Caki2 (cell line): ENCODE measurements around the gene APOBEC3C. TPM values are rescaled to one million over a fixed set of nuclear protein-coding genes. Genes with fewer than 3 reads are reported as not detected.
"Not testable (repeated sequence)": the region's sequence is repeated elsewhere in the genome, so short reads cannot be mapped to it uniquely, and the experiment has no call there.

Experiments used
- DNase-seq: peaks from one replicate; pipeline ENCODE4 v3.0.0-alpha.2; 2015; ENCODE audit warnings: low read depth
- in situ Hi-C: cut with HindIII; loops from 2 replicates; pipeline ENCODE4 v1.10.0; 2016; ENCODE audit warnings: low sequenced_read_pairs, low pct_unique_long_range_greater_than_20kb, mixed read lengths
- total RNA-seq: library from RNA; depleted of rRNA; stranded (reverse); fragments of >200 nt; shearing (Covaris generic); gene quantifications from 2 replicates; pipeline ENCODE4 v1.2.3, GENCODE V29; 2014; ENCODE audit warnings: low replicate concordance; rRNA removed

The APOBEC3C gene
- 3.5 and 6.5 TPM in 2 replicates for total RNA-seq

- in situ Hi-C loops: no loop called here
- DNase-seq: peak; percentile 87
These were observed at the start of gene APOBEC3C for GRCh38 chr22:39013942-39014722. TSS of gene APOBEC3C (plus strand) at chr22:39014257. CDS start at chr22:39014363, 106 bp downstream.

DNA sequence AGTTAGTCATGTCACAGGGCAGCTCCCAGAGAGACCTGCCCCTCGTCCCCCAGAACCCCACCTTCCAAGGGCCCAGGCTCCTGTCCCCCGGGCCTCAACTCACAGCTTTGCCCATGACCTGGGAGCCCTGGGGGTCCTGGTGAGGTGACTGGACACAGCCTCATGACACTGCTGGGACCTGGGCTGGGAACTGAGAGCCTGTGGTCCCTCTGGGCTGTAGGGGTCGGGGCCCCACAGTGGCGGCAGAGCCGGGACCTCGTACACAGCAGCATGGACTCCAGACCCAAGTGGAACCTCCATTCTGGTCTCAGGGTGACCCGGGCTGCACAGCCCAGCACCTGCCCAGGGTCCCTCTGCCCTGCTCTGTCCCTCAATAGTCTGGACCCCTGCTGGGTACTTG, 49.8 kb upstream of the APOBEC3C start:
- in situ Hi-C loops: no loop called here
- DNase-seq: no peak

DNA sequence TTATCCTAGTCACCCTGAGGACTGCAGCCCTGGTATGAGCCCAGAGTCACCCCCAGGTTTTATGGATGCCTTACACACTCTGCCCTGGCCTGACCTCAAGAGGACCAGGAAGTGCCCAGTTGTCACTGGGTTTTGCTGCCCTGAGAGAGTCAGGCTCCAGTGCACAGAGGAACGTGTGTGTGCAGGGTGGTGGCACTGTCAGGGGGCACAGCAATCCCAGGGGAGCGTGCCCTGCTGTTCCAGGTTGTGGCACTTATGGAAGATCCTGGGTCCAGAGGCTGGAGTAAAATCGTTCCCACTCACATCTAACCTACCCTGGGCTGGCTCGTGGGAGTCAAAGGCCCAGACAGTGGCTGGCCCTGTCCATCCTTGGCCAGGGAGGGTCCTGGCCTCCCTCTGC, 49.1 kb upstream of the APOBEC3C start:
- in situ Hi-C loops: no loop called here
- peak; percentile 36 for DNase-seq

- no peak for DNase-seq
- in situ Hi-C loops: no loop called here
These were observed 48.3 kb upstream of the APOBEC3C start for GRCh38 chr22:38965614-38966379.

- no peak for DNase-seq
- in situ Hi-C loops: no loop called here
These were observed 47.7 kb upstream of the APOBEC3C start for GRCh38 chr22:38966380-38966702.

GRCh38 chr22:38966942-38967341, 47.1 kb upstream of the APOBEC3C start:
- DNase-seq: no peak
- in situ Hi-C loops: no loop called here

- in situ Hi-C loops: no loop called here
- no peak for DNase-seq
These were observed 46.3 kb upstream of the APOBEC3C start for GRCh38 chr22:38967451-38968450.

DNA sequence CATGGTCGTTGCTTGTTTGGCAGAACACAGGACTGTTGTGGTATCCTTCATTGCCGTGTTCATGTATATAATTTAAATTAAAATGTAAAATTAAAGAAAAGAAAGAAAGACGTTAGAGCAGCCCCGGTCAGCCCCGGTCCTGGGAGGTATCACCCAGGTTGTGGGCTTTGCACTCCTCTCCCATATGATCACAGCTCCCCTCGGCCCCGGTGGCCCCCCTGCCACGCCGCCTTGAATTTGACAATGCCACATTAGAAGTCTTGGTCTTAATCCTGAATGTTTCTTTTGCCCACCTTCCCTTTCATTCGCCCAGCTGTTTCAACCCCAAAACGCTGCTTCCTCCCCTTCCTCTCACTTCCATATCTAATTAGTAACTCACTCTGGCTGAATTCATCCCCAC, 45.3 kb upstream of the APOBEC3C start:
- DNase-seq: no peak
- in situ Hi-C loops: no loop called here

- in situ Hi-C loops: no loop called here
- no peak for DNase-seq
These were observed 43.5 kb upstream of the APOBEC3C start for GRCh38 chr22:38970551-38970950.

GRCh38 chr22:38971202-38971601, 42.9 kb upstream of the APOBEC3C start:
- in situ Hi-C loops: no loop called here

DNA sequence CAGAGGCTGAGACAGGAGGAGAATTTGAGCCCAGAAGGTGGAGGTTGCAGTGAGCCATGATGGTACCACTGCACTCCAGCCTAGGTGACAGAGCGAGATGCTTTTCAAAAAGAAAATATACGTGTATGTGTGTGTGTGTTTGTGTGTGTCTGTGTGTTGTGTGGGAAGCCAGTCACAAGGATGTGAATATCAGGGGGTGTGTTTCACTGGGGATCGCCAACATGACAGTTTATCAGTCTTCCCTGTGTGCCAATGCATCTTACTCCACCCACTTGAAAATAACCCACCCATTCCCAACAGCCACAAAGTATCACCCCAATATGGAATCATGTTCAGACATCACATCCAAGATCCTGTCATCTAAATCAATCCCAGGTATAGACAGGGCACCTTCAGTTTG, 42.3 kb upstream of the APOBEC3C start:
- DNase-seq: no peak
- in situ Hi-C loops: no loop called here

More at GRCh38 chr22:38971202-38971601, 42.9 kb upstream of the APOBEC3C start:
- no peak for DNase-seq

DNA sequence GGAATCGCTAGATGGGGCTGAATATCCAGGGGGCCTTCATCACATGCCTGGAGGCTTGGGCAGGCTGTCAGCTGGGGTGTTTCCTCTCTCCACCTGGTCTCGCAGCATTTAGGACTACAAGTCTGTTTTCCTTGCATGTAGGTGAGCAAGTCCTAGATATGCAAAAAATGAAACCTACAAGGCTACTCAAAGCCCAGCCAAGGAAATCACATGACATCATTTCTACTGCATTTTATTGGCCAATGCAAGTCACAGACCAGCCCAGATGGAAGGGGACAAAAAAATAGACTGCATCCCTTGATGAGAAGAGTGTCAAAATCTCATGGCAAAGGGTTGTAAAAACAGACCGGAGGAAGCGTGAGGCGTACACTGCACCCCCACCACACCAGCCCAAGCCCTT, 41.5 kb upstream of the APOBEC3C start:
- in situ Hi-C loops: no loop called here
- DNase-seq: no peak

- in situ Hi-C loops: no loop called here
- no peak for DNase-seq
These were observed 40.5 kb upstream of the APOBEC3C start for GRCh38 chr22:38973289-38974169.

GRCh38 chr22:38974170-38974825, 39.8 kb upstream of the APOBEC3C start:
- in situ Hi-C loops: no loop called here

GRCh38 chr22:38974826-38975175, 39.3 kb upstream of the APOBEC3C start:
- DNase-seq: no peak
- in situ Hi-C loops: no loop called here

More at GRCh38 chr22:38974170-38974825, 39.8 kb upstream of the APOBEC3C start:
- DNase-seq: no peak

- in situ Hi-C loops, DNase-seq: not testable (repeated sequence)
These were observed 36.8 kb upstream of the APOBEC3C start for GRCh38 chr22:38977289-38977688.

DNA sequence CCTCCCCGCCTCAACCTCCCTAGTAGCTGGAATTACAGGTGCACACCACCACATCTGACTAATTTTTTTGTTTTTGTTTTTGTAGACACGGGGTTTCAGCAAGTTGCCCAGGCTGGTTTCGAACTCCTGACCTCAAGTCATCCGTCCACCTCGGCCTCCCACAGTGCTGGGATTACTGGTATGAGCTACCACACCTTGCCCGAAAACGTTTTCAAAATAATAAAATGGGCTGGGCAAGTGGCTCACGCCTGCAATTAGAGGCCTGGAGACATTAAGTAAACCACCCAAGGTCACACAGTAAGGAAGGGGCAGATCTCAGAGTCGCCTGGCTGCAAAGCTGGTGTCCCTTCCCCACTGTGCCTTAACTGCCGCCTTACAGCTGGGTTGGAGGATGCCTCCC, 33.5 kb upstream of the APOBEC3C start:
- DNase-seq, in situ Hi-C loops: not testable (repeated sequence)
